WI38 (cell line): ENCODE data around the gene ADM5.

Experiments used
- H3K4me3 ChIP-seq: 2 replicates; pipeline ENCODE4 v1.5.1; 2011; ENCODE audit warnings: low read depth, mild to moderate bottlenecking, control low read depth, low read length
- TF ChIP-seq, protein P1 (sequence below): IDR thresholded peaks from 2 replicates; pipeline ENCODE4 v1.5.1; 2012; ENCODE audit warnings: low read depth, mild to moderate bottlenecking, control low read depth, low read length

The ADM5 gene

DNA sequence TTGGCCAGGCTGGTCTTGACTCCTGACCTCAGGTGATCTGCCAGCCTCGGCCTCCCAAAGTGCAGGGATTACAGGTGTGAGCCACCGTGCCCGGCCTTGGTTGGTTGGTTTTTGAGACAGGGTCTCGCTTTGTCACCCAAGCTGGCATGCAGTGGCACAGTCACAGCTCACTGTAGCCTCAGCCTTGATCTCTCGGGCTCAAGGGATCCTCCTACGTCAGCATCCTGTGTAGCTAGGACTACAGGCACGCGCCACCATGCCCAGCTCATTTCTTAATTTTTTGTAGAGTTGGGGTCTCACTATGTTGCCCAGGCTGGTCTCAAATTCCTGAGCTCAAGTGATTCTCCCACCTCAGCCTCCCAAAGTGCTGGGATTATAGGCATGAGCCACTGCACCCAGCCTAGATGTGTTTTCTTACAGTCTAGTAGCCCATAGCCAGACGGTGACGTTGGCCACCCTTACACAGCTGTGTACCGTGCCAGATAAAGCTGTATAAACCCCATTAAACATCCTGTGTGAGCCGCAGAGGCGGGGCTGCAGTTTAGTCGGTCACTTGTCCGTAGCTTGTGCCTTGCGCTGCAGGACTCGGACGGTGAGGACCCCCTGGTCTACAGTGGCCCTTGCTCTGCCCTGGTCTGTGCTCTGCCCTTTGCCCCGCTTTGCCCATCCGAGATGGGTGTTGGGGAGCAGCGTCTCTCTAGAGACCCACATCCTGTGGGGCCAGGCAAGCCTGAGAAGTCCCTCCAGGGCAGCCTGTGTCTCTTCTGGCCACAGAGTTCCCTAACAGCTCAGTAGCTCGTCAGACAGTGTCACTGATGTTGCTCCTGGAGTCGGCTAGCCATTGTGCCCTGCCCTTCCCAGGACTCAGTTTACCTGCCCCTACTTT is 33.6 kb upstream of the ADM5 start:
- TF ChIP-seq, protein P1, sequence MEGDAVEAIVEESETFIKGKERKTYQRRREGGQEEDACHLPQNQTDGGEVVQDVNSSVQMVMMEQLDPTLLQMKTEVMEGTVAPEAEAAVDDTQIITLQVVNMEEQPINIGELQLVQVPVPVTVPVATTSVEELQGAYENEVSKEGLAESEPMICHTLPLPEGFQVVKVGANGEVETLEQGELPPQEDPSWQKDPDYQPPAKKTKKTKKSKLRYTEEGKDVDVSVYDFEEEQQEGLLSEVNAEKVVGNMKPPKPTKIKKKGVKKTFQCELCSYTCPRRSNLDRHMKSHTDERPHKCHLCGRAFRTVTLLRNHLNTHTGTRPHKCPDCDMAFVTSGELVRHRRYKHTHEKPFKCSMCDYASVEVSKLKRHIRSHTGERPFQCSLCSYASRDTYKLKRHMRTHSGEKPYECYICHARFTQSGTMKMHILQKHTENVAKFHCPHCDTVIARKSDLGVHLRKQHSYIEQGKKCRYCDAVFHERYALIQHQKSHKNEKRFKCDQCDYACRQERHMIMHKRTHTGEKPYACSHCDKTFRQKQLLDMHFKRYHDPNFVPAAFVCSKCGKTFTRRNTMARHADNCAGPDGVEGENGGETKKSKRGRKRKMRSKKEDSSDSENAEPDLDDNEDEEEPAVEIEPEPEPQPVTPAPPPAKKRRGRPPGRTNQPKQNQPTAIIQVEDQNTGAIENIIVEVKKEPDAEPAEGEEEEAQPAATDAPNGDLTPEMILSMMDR, result no peak
- H3K4me3 ChIP-seq, result no peak overlapping the region

DNA sequence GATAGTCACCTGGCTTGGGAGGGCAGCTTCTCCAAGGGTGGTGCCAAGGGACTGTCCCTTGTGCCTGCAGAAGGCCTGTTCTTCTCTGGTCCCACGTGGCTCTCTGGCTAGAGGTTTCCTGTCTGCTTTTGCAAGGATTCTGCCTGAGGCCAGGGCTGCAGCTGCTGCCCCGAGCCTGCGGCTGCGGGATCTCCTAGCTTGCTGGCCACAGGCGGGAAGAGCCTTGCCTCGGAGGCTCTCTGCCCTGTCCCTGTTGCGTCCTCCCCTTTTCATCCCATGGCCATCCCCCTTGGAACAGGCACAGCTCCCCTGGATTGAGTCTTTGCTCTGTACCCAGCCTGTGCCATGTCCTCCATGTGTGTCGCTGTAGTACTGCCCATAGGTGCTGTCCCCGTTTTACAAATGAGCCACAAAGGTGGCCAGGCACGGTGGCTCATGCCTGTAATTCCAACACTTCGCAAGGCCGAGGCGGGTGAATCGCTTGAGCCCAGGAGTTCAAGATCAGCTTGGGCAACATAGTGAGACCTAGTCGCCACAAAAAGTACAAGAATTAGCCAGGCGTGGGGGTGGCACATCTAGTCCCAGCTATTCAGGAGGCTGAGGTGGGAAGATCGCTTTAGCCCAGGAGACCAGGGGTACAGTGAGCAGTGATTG is 32.8 kb upstream of the ADM5 start:
- no peak overlapping the region for H3K4me3 ChIP-seq
- TF ChIP-seq, protein P1, result no peak

DNA sequence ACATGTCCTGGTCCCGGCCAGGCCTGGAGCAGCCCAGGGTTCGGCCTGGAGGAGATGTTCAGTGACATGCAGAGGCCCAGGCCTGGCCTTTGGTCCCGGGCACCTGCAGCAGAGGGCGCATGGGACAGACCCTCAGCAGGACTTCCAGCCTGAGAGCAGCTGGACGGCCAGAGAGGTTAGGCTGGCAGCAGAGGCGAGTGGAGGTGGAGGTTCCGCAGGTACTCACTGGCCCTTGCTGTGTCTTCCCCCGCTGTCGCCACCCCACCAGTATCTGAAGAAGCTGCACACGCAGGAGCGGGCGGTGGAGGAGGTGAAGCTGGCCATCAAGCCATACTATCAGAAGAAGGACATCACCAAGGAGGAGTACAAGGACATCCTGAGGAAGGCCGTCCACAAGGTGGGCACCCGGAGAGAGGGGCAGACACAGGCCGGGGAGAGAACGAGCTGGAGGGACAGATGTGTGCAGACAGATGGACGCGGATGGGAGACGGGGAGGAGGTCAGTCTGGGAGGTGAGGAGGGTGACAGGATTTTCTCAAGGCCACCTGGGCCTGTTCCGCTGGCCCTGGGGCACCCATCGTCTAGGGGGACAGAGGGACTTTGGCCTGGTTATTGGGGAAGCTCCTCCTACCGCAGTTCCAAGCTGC is 31.8 kb upstream of the ADM5 start:
- TF ChIP-seq, protein P1, result no peak

DNA sequence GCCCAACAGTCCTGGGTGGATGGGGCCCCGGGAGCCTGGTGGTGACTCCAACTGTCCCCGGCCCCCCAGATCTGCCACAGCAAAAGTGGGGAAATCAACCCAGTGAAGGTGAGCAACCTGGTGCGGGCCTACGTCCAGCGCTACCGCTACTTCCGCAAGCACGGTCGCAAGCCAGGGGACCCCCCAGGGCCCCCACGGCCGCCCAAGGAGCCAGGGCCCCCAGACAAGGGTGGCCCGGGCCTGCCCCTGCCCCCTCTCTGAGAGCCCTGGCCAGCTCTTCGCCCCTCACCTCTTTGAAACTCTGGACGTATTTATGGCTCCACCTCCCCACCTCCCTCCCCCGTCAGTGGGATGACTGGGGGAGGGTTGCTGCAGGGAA is 31.3 kb upstream of the ADM5 start:
- no peak overlapping the region for H3K4me3 ChIP-seq
- TF ChIP-seq, protein P1, result no peak

More for the DNA sequence above, 31.8 kb upstream of the ADM5 start:
- H3K4me3 ChIP-seq, result no peak overlapping the region

DNA sequence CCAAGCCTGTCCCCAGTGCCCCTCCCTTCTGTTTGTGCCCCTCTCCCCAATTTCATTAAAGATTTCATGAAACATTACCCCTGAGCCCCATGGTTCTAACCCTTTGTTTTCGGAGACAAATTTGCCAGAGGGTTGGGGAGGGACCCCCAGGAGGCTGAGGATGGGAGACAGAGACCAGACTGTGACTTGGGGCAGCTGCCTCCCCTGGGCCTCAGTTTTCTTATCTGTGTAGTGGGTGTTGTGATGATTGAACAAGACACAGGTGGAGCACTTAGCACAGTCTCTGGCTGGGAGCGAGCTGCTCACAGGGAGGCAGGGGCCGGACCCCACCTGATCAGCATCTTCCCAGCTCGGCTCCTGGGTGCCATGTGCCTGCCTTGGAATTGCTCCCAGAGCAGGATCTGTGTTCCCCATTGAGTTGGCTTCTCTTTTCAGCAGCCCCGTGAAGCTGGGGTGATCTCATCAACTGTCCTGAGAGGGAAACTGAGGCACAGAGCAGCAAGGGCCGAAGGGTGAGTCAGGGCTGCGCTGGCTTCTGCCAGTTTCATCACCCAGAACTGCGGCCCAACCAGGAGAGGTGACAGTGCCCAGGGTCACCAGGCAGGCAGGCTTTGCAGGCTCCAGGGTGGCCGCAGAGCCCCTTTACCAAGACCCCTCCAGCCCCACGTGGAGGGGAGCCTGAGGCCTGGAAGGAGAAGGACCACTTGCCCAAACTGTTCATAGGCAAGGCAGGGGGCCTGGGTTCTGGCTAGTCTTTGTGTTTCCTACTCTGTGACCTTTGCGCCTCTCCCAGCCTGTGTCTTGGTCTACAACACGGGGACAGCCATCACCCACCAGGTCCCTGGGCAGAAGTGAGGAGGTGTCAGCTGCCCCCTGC is 30.6 kb upstream of the ADM5 start:
- no peak overlapping the region for H3K4me3 ChIP-seq
- TF ChIP-seq, protein P1, result no peak

DNA sequence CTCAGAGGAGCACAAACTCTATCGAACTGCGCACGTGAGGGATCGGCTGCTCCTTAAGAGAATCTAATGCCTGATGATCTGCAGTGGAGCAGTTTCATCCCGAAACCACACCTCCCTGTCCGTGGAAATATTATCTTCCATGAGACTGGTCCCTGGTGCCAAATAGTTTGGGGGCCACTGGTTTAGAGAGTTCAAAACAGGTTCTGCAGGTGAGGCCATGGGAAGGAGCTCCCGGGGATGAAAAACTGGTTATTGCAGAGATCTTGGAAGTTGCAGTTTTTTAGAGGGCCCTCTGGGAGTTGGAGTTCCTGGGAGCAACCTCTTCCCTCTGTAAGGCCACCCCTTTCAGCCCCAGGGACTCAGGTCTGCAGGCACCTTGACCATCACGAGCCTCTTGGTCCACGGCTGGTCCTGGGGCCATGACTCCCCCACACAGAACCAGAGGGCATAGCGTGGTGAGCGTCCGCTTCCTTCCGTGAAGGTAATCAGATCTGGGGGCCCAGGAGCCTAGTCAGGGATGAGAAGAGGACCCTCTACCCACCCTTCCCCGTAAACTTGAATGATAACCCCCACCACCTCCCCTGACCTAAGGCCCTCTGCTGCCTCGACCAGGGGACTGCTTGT is 28.9 kb upstream of the ADM5 start:
- TF ChIP-seq, protein P1, result no peak
- H3K4me3 ChIP-seq, result no peak overlapping the region
